HFFc6 (cell line): ENCODE measurements around the gene NT5M. TPM values are rescaled to one million over a fixed set of nuclear protein-coding genes. Genes with fewer than 3 reads are reported as not detected.

Experiments
- DNase-seq: peaks from one replicate; pipeline ENCODE4 v3.0.0-alpha.2; 2018
- H3K27ac Mint-ChIP-seq: 2 replicates; pipeline ENCODE4 v1.8.0; 2020; ENCODE audit warnings: mild to moderate bottlenecking, mixed read lengths
- H3K27me3 Mint-ChIP-seq: 2 replicates; pipeline ENCODE4 v1.8.0; 2021; ENCODE audit warnings: mild to moderate bottlenecking, moderate library complexity, mixed read lengths; ENCODE audit not compliant: insufficient read depth
- H3K36me3 Mint-ChIP-seq: 2 replicates; pipeline ENCODE4 v1.8.0; 2021; ENCODE audit warnings: low read depth, mixed read lengths
- H3K4me1 Mint-ChIP-seq: 2 replicates; pipeline ENCODE4 v1.8.0; 2020; ENCODE audit warnings: low read depth, mixed read lengths
- H3K4me3 Mint-ChIP-seq: 2 replicates; pipeline ENCODE4 v1.8.0; 2020; ENCODE audit warnings: mild to moderate bottlenecking, moderate library complexity, mixed read lengths
- H3K9me3 Mint-ChIP-seq: 2 replicates; pipeline ENCODE4 v1.8.0; 2020; ENCODE audit warnings: mild to moderate bottlenecking, mixed read lengths
- CTCF ChIP-seq: fragments of 200-600 bp; sonication (generic); IDR thresholded peaks from 2 replicates; pipeline ENCODE4 v1.5.0; 2021; ENCODE audit warnings: antibody characterized with exemption, mild to moderate bottlenecking
- total RNA-seq, 6 experiments: library from RNA; stranded (reverse); fragmentation: NEBNext Ultra II Directional; extraction: Animal tissue kit (Norgen Biotek cat#: 25700); gene quantifications; 2 replicates in 1 of 6; 3 replicates in 5 of 6; pipeline ENCODE4 v1.2.3, GENCODE V29; 2021

Gene NT5M
- total RNA-seq, 6 experiments from 2014 or later = 0.20 to 0.83 (median 0.60) TPM

GRCh38 chr17:17304521-17304985 is 1.4 kb downstream of the NT5M start:
- DNase-seq = no peak
- Mint-ChIP-seq H3K4me3 (peak overlapping the region; percentile 76), H3K27me3 (peaks cover 3% of the 10 kb centered on the region), H3K9me3 (no peaks in the 10 kb centered on the region), H3K27ac (no peak overlapping the region), H3K4me1 (peaks cover 20% of the 10 kb centered on the region), H3K36me3 (no peaks in the 10 kb centered on the region)
- no peak for TF ChIP-seq CTCF

GRCh38 chr17:17305281-17305801 is 2.2 kb downstream of the NT5M start:
- Mint-ChIP-seq H3K27ac (no peak overlapping the region), H3K4me3 (no peak overlapping the region), H3K9me3 (no peaks in the 10 kb centered on the region), H3K4me1 (peaks cover 14% of the 10 kb centered on the region), H3K36me3 (no peaks in the 10 kb centered on the region), H3K27me3 (peaks cover 3% of the 10 kb centered on the region)
- no peak for DNase-seq
- no peak for TF ChIP-seq CTCF

GRCh38 chr17:17309356-17309755 is 6.2 kb downstream of the NT5M start:
- Mint-ChIP-seq H3K9me3 (no peaks in the 10 kb centered on the region), H3K4me1 (peaks cover 3% of the 10 kb centered on the region), H3K4me3 (no peak overlapping the region), H3K36me3 (no peaks in the 10 kb centered on the region; the same call in 1 of the 2 replicates), H3K27ac (no peak overlapping the region), H3K27me3 (peaks cover 7% of the 10 kb centered on the region)
- no peak for DNase-seq
- no peak for TF ChIP-seq CTCF

GRCh38 chr17:17313350-17313991 is 10.3 kb downstream of the NT5M start:
- no peaks in the 10 kb centered on the region for H3K4me1 Mint-ChIP-seq
- no peak for DNase-seq
- H3K4me3 Mint-ChIP-seq = no peak overlapping the region
- peak; percentile 54; the same call in 1 of the 2 replicates for TF ChIP-seq CTCF
- peaks cover 5% of the 10 kb centered on the region for H3K27me3 Mint-ChIP-seq
- no peak overlapping the region for H3K27ac Mint-ChIP-seq
- no peaks in the 10 kb centered on the region; the same call in 1 of the 2 replicates for H3K36me3 Mint-ChIP-seq
- no peaks in the 10 kb centered on the region for H3K9me3 Mint-ChIP-seq

GRCh38 chr17:17314501-17315071 is 11.4 kb downstream of the NT5M start:
- no peak for DNase-seq
- H3K27ac Mint-ChIP-seq = no peak overlapping the region
- no peak overlapping the region for H3K4me3 Mint-ChIP-seq
- no peaks in the 10 kb centered on the region for H3K4me1 Mint-ChIP-seq
- TF ChIP-seq CTCF = no peak
- no peaks in the 10 kb centered on the region; the same call in 1 of the 2 replicates for H3K36me3 Mint-ChIP-seq
- H3K9me3 Mint-ChIP-seq = no peaks in the 10 kb centered on the region
- peaks cover 5% of the 10 kb centered on the region for H3K27me3 Mint-ChIP-seq
